HUES64 (cell line): ENCODE results near the gene TK1.

Experiments used
- H3K27ac ChIP-seq: 2 replicates; pipeline ENCODE4 v1.7.0; 2013; ENCODE audit warnings: low read depth, low read length, inconsistent platforms
- H3K27me3 ChIP-seq: 2 replicates; pipeline ENCODE4 v1.6.1; 2013; ENCODE audit warnings: mild to moderate bottlenecking, low read length; ENCODE audit not compliant: insufficient read depth
- H3K36me3 ChIP-seq: 2 replicates; pipeline ENCODE4 v1.6.1; 2013; ENCODE audit warnings: mild to moderate bottlenecking, low read length; ENCODE audit not compliant: insufficient read depth
- H3K4me1 ChIP-seq: 2 replicates; pipeline ENCODE4 v1.6.1; 2013; ENCODE audit warnings: mild to moderate bottlenecking, low read length, moderate library complexity; ENCODE audit not compliant: insufficient read depth
- H3K4me3 ChIP-seq: 2 replicates; pipeline ENCODE4 v1.5.1; 2013; ENCODE audit warnings: mild to moderate bottlenecking, low read length, moderate library complexity
- H3K9ac ChIP-seq: 2 replicates; pipeline ENCODE4 v1.6.1; 2013; ENCODE audit warnings: mild to moderate bottlenecking, low read depth, low read length
- H3K9me3 ChIP-seq: 2 replicates; pipeline ENCODE4 v1.6.1; 2013; ENCODE audit warnings: low read depth, low read length; ENCODE audit not compliant: insufficient read depth
- WGBS: fragments of 150-250, 120-280 bp; methylation state at CpG from one replicate; pipeline ENCODE4 v1.1.7; 2013; ENCODE audit warnings: missing lambda C conversion rate; 5-methylcytosine and 5-hydroxymethylcytosine counted together

TK1 gene

DNA sequence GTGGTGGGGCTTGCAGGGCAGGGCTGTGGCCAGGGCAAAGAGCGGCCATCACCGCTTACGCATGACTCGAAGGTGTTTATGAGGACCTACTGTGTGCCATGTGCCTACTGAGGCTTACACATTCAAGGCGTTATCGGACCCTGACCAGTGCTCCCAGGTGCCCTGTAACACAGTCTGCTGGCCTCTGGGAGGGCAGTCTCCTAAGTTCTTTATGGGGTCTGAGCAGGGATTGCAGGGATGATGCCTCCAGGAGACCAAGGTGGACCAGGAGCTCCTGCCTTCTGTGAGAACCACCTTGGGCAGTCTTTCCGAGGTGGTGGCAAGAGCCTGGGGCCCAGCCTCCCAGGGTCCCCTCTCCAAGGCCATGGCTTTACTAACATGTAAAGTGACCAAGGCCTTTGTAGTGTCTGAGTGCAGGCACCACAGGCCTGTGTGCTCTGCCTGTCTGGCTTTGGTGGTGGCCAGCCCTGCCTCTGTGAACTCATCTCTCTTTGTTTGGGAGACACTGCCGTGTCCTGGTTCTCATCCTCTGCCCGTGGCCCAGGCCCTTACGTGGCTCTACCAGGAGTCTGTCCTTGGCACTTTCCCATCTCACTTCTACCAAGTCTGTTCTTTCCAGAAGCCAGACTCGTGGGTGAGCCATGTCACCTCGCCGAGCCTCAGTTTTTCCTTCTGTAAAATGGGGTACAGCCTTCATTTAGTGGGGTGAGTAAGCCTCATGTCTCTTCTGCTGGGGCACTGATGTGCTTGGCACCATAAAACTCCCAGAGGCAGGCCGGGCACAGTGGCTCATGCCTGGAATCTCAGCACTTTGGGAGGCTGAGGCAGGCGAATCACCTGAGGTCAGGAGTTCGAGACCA lies 21.9 kb downstream of the TK1 start:
- no peak overlapping the region for H3K27ac ChIP-seq
- no peaks in the 10 kb centered on the region for H3K9me3 ChIP-seq
- H3K27me3 ChIP-seq, result no peaks in the 10 kb centered on the region
- H3K9ac ChIP-seq, result no peak overlapping the region
- H3K4me3 ChIP-seq, result no peak overlapping the region
- WGBS, result 94% methylated on average over 16 of the region's 16 CpGs
- no peaks in the 10 kb centered on the region for H3K36me3 ChIP-seq
- no peaks in the 10 kb centered on the region for H3K4me1 ChIP-seq

DNA sequence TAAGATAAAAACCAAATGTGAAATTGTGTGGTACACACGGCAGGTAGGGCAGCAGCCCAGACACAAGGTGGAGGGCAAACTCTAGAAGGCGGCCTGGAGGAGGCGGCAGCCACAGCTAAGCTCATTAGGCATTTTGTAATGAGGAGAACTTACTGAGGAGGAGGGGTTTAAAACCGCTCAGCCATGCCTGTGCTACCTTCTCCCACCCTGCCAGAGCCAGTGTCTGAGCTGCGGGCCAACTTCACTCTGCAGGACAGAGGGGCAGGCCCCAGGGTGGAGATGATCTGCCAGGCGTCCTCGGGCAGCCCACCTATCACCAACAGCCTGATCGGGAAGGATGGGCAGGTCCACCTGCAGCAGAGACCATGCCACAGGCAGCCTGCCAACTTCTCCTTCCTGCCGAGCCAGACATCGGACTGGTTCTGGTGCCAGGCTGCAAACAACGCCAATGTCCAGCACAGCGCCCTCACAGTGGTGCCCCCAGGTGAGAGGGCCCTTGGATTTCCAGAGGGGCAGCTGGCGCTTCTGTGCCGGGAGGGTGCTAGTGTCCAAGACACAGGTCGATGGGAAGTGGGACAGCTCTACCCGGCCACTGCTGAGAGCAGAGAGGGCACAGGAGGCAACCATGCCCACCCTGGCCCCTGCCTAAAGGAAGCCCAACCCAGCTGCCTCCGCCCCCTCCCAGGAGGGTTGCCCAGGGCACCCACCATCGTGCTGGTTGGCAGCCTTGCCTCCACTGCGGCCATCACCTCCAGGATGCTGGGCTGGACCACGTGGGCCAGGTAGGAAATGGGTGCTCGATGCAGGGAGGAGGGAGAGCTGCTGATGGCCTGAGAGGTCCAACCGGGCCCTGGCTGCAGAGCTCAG lies 22.7 kb downstream of the TK1 start:
- WGBS, result 88% methylated on average over 22 of the region's 22 CpGs
- Histone ChIP-seq H3K9me3 (no peaks in the 10 kb centered on the region), H3K27me3 (no peaks in the 10 kb centered on the region), H3K27ac (no peak overlapping the region), H3K4me1 (no peaks in the 10 kb centered on the region), H3K4me3 (no peak overlapping the region), H3K36me3 (no peaks in the 10 kb centered on the region), H3K9ac (no peak overlapping the region)

DNA sequence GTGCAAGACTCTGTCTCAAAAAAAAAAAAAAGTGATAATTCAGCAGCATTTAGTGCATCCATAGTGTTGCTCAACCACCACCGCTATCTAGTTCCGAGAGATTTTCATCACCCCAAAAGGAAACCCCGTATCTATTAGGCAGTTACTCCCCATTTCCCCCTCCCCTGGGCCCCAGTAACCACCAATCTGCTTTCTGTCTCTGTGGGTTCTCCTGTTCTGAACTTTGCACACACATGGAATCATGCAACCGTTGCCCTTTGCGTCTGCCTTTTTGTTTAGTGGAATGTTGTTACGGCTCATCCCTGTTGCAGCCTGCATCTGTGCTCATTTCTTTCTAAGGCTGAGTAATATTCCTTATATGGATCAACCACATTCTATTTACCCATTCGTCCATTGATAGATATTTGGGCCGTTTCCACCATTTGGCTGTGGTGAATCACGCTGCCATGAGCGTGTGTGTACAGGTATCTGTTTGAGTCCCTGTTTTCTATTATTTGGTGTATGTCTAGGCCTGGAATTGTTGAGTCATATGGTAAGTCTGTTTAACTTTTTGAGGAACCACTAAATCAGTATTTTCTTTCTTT lies 27.2 kb downstream of the TK1 start:
- WGBS, result 96% methylated on average over 10 of the region's 10 CpGs
- Histone ChIP-seq H3K4me3 (no peak overlapping the region), H3K9ac (no peak overlapping the region), H3K36me3 (no peaks in the 10 kb centered on the region), H3K27me3 (no peaks in the 10 kb centered on the region), H3K4me1 (no peaks in the 10 kb centered on the region), H3K27ac (no peak overlapping the region), H3K9me3 (no peaks in the 10 kb centered on the region)

DNA sequence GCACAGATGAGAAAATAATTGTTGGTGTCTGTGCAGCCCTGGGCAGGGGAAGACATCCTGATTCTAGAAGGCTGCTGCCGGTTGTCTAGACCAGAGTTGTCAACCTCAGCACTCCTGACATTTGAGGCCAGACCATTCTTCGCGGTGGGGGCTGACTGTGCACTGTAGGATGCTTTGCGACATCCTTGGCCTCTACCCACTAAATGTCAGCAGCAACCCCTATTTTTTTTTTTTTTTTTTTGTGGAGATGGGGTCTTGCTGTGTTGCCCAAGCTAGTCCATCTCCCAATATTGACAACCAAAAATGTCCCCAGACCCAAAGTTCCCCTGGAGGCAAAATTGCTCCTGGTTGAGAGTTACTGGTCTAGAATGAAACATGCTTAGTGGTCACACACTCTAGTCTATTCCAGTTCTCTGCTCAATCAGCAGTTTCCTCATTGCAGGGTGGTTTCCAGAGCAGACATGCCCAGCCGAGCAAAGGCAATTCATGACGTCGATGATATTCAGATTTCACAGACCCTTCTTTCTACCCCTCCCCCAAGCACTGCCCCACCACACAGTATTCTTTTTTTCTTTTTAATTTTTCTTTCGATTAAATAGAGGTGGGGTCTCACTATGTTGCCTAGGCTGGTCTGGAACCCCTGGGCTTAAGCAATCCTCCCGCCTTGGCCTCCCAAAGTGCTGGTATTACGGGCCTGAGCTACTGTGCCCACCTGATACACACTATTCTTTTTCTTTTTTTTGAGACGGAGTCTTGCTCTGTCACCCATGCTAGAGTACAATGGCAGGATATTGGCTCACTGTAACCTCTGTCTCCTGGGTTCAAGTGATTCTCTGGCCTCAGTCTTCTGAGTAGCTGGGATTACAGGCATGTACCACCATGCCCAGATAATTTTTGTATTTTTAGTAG lies 31.7 kb downstream of the TK1 start:
- H3K9ac ChIP-seq, result no peak overlapping the region
- no peaks in the 10 kb centered on the region for H3K36me3 ChIP-seq
- 92% methylated on average over 10 of the region's 11 CpGs for WGBS
- no peaks in the 10 kb centered on the region for H3K9me3 ChIP-seq
- H3K27ac ChIP-seq, result no peak overlapping the region
- no peaks in the 10 kb centered on the region for H3K27me3 ChIP-seq
- H3K4me1 ChIP-seq, result no peaks in the 10 kb centered on the region
- H3K4me3 ChIP-seq, result no peak overlapping the region

DNA sequence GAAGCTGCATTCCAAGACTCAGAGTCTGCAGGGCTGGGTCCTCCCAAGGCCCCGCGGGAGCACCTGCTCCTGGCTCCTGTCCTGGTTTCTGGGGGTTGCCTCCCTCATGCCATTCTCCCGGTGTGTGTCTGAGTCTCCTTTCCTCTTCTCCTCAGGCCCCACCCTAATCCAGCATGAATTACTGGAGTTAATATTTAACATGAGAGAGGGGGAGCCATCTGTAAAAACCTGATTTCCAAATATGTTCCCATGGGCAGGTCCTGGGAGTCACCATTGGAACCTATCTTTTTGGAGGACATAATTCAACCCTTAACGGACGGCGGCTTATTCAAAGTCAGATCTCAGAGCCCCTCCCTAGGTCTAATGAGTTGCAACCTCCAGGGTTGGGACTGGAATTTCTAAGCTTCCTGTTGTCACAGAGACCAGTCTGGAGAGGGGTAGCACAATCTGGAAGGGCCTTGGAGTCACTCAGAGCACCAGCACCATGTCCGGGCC lies 35.3 kb downstream of the TK1 start:
- Histone ChIP-seq H3K4me1 (no peaks in the 10 kb centered on the region), H3K36me3 (no peaks in the 10 kb centered on the region), H3K9ac (no peak overlapping the region), H3K4me3 (no peak overlapping the region), H3K9me3 (no peaks in the 10 kb centered on the region), H3K27me3 (no peaks in the 10 kb centered on the region), H3K27ac (no peak overlapping the region)
- 90% methylated on average over 7 of the region's 7 CpGs for WGBS

DNA sequence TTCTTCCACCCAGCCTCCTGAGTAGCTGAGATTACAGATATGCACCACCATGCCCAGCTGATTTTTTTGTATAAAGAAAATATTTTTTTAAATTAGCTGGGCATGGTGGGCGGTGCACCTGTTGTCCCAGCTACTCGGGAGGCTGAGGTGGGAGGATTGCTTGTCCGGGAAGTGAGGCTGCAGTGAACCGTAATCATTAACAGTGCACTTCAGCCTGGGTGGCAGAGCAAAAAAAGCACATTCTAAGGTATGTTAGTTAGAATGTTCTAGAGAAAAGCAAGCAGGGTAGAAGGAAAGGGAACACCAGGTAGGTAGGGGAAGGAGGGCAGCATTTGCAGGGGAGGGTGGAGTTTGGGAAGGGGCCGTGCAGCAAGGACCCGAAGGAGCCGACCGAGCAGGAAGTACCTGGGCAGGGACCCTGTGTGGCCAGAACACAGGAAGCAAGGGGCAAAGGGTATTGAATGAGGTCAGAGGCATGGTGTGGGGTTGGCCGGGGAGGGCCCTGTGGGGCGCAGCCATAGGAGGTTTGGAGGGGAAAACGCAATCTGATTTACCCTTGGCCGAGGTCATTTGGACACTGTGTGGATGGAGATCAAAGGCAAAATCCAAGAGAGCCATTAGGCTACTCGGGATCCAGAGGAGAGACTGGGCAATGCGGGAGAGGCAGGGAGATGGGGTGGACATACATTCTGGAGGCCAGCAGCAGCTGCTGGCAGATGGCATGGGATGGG lies 38.4 kb downstream of the TK1 start:
- WGBS, result 90% methylated on average over 14 of the region's 14 CpGs
- no peak overlapping the region for H3K27ac ChIP-seq
- H3K9ac ChIP-seq, result no peak overlapping the region
- no peaks in the 10 kb centered on the region for H3K9me3 ChIP-seq
- H3K36me3 ChIP-seq, result no peaks in the 10 kb centered on the region
- no peaks in the 10 kb centered on the region for H3K4me1 ChIP-seq
- H3K27me3 ChIP-seq, result no peaks in the 10 kb centered on the region
- H3K4me3 ChIP-seq, result no peak overlapping the region

DNA sequence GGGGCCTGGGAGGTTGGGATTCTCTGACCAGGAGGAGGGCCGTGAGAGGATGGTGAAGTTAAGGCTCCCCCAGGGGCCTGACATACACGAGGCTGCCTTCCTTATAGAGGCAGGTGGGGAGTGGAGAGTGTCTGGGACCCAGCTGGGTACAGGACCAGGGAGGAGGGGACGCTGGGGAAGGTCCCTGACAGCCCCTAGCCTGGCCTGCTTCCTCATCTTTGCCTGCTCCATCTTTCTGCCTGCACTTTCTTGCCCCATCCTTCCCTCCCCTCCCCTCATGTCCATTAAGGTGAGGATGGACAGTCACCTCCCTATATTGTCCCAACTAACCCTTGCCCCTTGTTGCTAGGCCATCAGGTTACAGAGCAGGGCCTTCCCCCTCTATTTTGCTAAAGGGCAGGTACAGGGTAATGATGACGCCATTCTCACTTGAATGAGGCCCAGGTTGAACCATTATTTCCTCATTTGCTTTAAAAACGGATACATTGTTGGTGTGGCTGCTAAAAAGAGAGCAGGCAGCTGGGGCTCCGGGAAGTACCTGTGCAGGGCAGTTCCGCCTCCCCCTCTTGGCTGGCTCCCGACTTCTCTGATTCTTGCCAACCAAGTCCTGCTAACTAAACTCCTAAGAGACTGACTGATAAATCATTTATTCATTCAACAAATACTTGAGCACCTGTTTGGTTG lies 39.4 kb downstream of the TK1 start:
- H3K4me3 ChIP-seq, result no peak overlapping the region
- H3K27me3 ChIP-seq, result no peaks in the 10 kb centered on the region
- H3K9ac ChIP-seq, result no peak overlapping the region
- no peak overlapping the region for H3K27ac ChIP-seq
- no peaks in the 10 kb centered on the region for H3K4me1 ChIP-seq
- H3K9me3 ChIP-seq, result no peaks in the 10 kb centered on the region
- 79% methylated on average over 8 of the region's 8 CpGs for WGBS
- H3K36me3 ChIP-seq, result no peaks in the 10 kb centered on the region

DNA sequence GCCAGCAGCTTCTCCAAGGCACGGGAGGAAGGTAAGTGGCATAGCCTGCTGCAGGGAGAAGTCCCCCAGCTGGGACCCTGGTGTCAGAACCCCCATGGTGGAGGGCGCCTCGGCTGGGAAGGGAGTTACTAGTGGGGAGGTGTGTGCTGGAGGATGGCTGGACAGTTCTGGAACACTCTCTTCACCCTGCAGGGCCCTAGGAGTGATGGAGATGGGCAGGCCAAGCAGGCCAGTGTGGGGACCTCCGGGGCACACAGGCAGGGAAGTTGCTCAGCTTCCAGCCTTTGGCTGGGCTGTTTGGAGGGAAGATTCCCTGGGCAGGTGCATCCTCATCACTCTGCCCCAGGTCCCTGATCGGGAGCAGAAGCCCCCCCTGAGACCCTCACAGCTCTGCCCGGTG lies 40.0 kb downstream of the TK1 start:
- no peak overlapping the region for H3K4me3 ChIP-seq
- no peak overlapping the region for H3K27ac ChIP-seq
- H3K9ac ChIP-seq, result no peak overlapping the region
- H3K9me3 ChIP-seq, result no peaks in the 10 kb centered on the region
- 88% methylated on average over 6 of the region's 6 CpGs for WGBS
- H3K36me3 ChIP-seq, result no peaks in the 10 kb centered on the region
- no peaks in the 10 kb centered on the region for H3K4me1 ChIP-seq
- no peaks in the 10 kb centered on the region for H3K27me3 ChIP-seq

DNA sequence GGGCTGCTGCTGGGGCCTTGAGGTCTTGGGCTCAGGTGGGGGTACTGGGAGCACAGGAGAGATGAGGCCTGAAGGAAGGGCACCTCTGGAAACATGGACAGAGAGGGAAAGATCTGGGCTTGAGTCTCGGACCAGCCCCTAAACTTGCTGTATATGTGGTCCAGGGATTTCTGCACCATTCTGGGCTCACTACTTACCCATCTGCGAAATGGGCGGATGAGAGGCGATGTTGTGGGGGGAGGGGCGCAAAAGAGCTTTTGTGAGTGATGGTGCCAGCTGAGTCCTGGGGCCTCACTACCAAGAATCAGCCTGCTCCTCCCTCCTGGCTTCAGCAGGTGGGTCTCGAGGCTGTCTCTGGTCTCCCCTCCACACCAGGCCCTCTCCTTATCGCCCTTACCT lies 40.4 kb downstream of the TK1 start:
- WGBS, result 93% methylated on average over 5 of the region's 7 CpGs
- Histone ChIP-seq H3K36me3 (no peaks in the 10 kb centered on the region), H3K9ac (no peak overlapping the region), H3K27me3 (no peaks in the 10 kb centered on the region), H3K9me3 (no peaks in the 10 kb centered on the region), H3K4me1 (no peaks in the 10 kb centered on the region), H3K27ac (no peak overlapping the region), H3K4me3 (no peak overlapping the region)
